T-helper 2 cell treated with Interferon-gamma antibody and Interleukin-4, amounts not matched to agents 5 μg/mL and 100 μg/mL, for 36 hours (primary cell): ENCODE results near the gene PTBP3.
"Not testable (repeated sequence)": the region's sequence is repeated elsewhere in the genome, so short reads cannot be mapped to it uniquely, and the experiment has no call there.

ENCODE experiments used
- DNase-seq: peaks from one replicate; pipeline ENCODE4 v3.0.0; 2021; ENCODE audit warnings: low spot score
- H3K27ac Mint-ChIP-seq: one replicate; pipeline ENCODE4 v1.8.0; 2021; ENCODE audit warnings: mild to moderate bottlenecking, mixed read lengths
- H3K27me3 Mint-ChIP-seq: one replicate; pipeline ENCODE4 v1.8.0; 2021; ENCODE audit warnings: low read depth, mixed read lengths
- H3K36me3 Mint-ChIP-seq: one replicate; pipeline ENCODE4 v1.8.0; 2021; ENCODE audit warnings: low read depth, mixed read lengths
- H3K4me1 Mint-ChIP-seq: one replicate; pipeline ENCODE4 v1.8.0; 2021; ENCODE audit warnings: low read depth, mixed read lengths
- H3K4me3 Mint-ChIP-seq: one replicate; pipeline ENCODE4 v1.8.0; 2022; ENCODE audit warnings: mild to moderate bottlenecking, moderate library complexity, mixed read lengths
- H3K9me3 Mint-ChIP-seq: one replicate; pipeline ENCODE4 v1.8.0; 2021; ENCODE audit warnings: mixed read lengths

Gene PTBP3

DNA sequence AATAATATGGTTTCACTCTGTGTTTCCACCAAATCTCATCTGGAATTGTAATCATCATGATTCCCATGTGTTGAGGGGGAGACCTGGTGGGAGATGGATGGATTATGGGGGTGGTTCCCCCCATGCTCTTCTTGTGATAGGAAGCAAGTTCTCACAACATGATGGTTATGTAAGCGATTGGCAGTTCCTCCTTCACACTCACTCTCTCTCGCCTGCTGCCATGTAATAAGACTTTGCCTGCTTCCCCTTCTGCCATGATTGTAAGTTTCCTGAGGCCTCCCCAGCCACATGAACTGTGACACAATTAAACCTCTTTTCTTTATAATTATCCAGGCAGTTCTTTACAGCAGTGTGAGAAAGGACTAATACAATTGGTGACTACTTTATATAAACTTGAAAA, 48.4 kb downstream of the PTBP3 start:
- no peak overlapping the region for H3K4me3 Mint-ChIP-seq
- peaks cover 7% of the 10 kb centered on the region for H3K4me1 Mint-ChIP-seq
- peaks cover 54% of the 10 kb centered on the region for H3K9me3 Mint-ChIP-seq
- peaks cover 71% of the 10 kb centered on the region for H3K36me3 Mint-ChIP-seq
- no peak for DNase-seq
- H3K27ac Mint-ChIP-seq, result no peak overlapping the region
- H3K27me3 Mint-ChIP-seq, result no peaks in the 10 kb centered on the region

DNA sequence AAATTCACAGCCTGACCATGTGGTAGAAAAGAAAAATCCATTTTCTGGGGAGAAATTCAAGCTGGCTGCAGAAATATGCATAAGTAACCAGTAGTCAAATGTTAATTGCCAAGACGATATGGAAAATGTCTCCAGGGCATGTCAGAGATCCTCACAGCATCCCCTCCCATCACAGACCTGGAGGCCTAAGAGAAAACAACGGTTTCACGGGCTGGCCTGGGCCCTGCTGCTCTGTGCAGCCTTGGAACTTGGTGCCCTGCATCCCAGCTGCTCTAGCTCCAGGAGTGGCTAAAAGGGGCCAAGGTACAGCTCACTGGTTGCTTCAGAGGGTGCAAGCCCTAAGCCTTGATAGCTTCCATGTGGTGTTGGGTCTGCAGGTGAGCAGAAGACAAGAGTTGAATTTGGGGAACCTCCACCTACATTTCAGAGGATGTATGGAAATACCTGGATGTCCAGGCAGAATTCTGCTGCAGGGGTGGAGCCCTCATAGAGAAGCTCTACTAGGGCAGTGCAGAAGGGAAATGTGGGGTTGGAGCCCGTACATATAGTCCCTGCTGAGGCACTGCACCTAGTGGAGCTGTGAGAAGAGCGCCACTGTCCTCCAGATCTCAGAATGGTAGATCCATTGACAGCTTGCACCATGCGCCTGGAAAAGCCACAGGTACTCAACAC, 49.7 kb downstream of the PTBP3 start:
- DNase-seq, result no peak
- H3K9me3 Mint-ChIP-seq, result peaks cover 51% of the 10 kb centered on the region
- peaks cover 7% of the 10 kb centered on the region for H3K4me1 Mint-ChIP-seq
- H3K36me3 Mint-ChIP-seq, result peaks cover 64% of the 10 kb centered on the region
- no peaks in the 10 kb centered on the region for H3K27me3 Mint-ChIP-seq
- no peak overlapping the region for H3K27ac Mint-ChIP-seq
- H3K4me3 Mint-ChIP-seq, result no peak overlapping the region

DNA sequence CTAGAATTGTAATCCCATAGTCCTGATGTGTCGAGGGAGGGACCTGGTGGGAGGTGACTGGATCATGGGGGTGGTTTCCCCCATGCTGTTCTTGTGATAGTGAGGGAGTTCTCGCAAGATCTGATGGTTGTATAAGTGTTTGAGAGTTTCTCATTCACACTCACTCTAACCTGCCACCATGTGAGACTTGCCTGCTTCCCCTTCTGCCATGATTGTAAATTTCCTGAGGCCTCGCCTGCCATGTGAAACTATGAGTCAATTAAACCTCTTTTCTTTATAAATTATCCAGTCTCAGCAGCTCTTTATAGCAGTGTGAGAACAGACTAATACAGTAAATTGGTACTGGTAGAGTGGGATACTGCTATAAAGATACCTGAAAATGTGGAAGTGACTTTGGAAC, 50.6 kb downstream of the PTBP3 start:
- DNase-seq, H3K27ac Mint-ChIP-seq, H3K27me3 Mint-ChIP-seq, H3K4me1 Mint-ChIP-seq, H3K4me3 Mint-ChIP-seq: not testable (repeated sequence)
- Mint-ChIP-seq H3K9me3 (peaks cover 43% of the 10 kb centered on the region), H3K36me3 (peaks cover 55% of the 10 kb centered on the region)

DNA sequence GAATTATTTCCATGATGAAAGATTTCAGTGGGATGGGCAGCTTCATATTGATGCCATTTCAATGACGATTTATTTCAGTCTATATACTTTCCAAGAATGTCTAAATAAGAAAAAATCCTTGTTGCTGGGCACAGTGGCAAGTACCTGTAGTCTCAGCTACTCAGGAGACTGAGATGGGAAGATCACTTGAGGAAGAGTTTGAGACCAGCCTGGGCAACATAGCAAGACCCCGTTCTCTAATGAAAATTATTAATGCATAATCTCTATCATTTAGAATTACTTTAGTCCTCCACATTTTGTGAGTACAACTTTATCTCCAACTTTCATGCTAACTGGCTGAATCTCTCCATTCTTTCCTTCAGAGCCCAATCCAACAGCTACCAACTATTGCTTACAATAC, 52.5 kb downstream of the PTBP3 start:
- Mint-ChIP-seq H3K4me3 (no peak overlapping the region), H3K27me3 (no peaks in the 10 kb centered on the region), H3K36me3 (peaks cover 42% of the 10 kb centered on the region), H3K27ac (no peak overlapping the region), H3K4me1 (peaks cover 9% of the 10 kb centered on the region), H3K9me3 (peaks cover 28% of the 10 kb centered on the region)
- no peak for DNase-seq

DNA sequence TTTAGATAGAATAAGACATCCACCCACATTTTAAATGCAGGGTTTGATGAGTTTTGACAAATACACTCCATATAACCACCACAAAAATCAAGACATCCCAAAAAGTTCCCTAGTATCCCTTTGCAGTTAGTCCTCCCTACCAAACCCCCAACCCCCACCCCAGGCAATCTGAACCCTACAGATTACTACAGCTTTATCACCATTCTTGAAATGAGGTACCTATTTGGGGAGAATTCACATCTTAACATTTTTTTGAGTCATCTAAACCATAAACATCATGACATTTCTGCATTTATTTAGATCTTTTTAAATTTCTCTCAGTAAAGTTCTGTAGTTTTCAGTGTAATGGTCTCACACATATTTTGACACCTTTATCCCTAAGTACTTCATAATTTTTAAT, 53.9 kb downstream of the PTBP3 start:
- Mint-ChIP-seq H3K27me3 (no peaks in the 10 kb centered on the region), H3K4me1 (peaks cover 14% of the 10 kb centered on the region), H3K4me3 (no peak overlapping the region), H3K9me3 (peaks cover 14% of the 10 kb centered on the region), H3K27ac (no peak overlapping the region), H3K36me3 (peaks cover 37% of the 10 kb centered on the region)
- DNase-seq, result no peak

DNA sequence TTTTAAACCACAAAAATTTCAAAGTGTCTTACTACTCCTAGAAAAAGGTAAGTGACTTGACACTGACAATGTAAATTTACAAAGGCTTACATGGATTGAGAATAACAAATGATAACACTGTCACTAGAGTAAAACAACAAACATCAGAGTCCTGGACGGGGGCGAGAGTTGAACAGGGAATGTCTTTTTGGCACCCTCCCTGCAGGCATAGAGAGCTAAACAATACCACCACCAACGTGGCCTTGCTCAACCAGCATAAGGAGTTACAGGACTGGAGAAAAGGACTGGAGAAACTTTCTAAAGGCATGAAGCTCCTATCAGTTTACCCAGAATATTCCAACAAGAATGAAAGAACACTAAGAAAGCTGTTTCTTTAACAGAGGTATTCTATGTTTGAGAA, 55.3 kb downstream of the PTBP3 start:
- Mint-ChIP-seq H3K9me3 (peaks cover 4% of the 10 kb centered on the region), H3K27me3 (no peaks in the 10 kb centered on the region), H3K4me1 (peaks cover 23% of the 10 kb centered on the region), H3K27ac (peak overlapping the region; percentile 21), H3K36me3 (peaks cover 30% of the 10 kb centered on the region), H3K4me3 (no peak overlapping the region)
- DNase-seq, result no peak

DNA sequence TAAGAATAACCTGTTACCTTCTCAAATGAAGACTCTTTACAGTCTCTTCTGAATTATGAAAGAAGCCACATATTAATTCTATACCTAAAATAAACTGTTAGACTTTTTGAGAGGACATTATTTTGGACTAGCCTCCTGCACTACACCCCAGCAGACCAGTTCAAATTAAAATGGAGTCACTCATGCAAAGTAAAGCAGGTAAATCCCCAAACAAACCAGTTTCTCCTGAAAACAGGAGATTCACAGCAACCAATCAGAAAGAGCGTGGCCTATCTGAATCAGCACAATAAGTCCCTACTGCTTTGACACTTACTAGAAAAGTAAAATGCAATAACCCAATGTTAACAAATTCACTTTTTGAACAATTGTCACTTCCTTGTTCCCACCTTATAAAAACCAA, 58.8 kb downstream of the PTBP3 start:
- Mint-ChIP-seq H3K27me3 (no peaks in the 10 kb centered on the region), H3K4me1 (peaks cover 28% of the 10 kb centered on the region), H3K9me3 (no peaks in the 10 kb centered on the region), H3K27ac (no peak overlapping the region), H3K4me3 (no peak overlapping the region), H3K36me3 (peaks cover 32% of the 10 kb centered on the region)
- DNase-seq, result no peak

DNA sequence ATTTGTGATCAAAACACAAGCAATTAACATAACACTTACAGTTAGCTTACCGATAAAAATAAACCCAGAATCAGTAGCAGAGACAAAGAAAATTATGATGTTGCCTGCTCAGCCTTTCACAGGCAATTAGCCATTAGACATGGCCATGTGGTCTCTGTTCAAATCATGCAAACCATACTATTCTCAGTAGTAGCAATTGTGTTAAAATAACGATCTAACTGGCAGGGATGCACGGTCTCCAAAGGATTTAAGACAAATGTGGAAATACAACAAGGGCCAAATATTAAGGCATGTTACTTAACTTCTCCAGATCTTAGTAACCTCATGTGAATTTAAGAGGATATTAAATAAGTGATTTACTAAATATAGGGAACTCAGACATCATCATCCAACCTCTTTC, 59.5 kb downstream of the PTBP3 start:
- no peak overlapping the region for H3K27ac Mint-ChIP-seq
- peaks cover 30% of the 10 kb centered on the region for H3K4me1 Mint-ChIP-seq
- H3K36me3 Mint-ChIP-seq, result peaks cover 35% of the 10 kb centered on the region

DNA sequence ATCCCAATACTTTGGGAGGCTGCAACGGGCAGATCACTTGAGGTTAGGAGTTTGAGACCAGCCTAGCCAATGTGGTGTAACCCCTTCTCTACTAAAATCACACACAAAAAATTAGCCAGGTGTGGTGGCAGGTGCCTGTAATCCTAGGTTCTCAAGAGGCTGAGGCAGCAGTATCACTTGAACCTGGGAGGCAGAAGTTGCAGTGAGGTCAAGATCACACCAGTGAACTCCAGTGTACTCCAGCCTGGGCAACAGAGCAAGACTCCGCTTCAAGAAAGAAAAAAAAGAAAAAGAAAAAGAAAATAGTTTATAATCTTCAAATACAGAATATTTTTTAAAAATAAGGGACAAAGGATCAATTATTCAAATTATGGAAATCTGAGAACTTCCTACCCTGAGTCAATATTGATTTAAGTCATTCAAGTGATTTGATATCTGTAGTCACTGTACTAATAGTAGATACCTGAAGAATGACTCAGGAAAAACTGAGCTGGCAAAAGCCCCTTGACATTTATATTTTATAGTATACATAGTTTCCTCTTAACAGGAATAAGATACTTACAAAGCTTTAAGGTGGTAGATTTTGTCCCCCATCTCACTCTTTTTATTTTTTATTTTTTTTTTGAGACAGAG, 61.8 kb downstream of the PTBP3 start:
- H3K4me1 Mint-ChIP-seq, result peaks cover 27% of the 10 kb centered on the region
- H3K9me3 Mint-ChIP-seq, result no peaks in the 10 kb centered on the region

More for the DNA sequence above, 59.5 kb downstream of the PTBP3 start:
- no peak overlapping the region for H3K4me3 Mint-ChIP-seq
- no peaks in the 10 kb centered on the region for H3K27me3 Mint-ChIP-seq
- H3K9me3 Mint-ChIP-seq, result no peaks in the 10 kb centered on the region
- no peak for DNase-seq

DNA sequence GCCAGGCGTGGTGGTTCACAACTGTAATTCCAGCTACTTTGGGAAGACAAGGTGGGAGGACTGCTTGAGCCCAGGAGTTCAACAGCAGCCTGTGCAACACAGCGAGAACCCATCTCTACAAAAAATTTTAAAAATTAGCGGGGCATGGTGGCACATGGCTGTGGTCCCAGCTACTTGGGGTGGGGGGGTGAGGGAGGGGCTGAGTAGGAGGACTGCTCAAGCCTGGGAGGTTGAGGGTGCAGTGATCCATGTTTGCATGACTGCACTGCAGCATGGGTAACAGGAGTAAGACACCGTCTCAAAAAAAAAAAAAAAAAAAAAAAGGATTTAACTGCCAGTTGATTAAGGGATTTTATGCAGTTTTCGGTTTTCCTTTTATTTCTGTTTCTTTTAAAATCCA, 65.0 kb downstream of the PTBP3 start:
- Mint-ChIP-seq H3K4me3 (no peak overlapping the region), H3K9me3 (no peaks in the 10 kb centered on the region), H3K27ac (no peak overlapping the region), H3K4me1 (peaks cover 16% of the 10 kb centered on the region), H3K36me3 (peaks cover 37% of the 10 kb centered on the region), H3K27me3 (no peaks in the 10 kb centered on the region)
- no peak for DNase-seq

More for the DNA sequence above, 61.8 kb downstream of the PTBP3 start:
- H3K4me3 Mint-ChIP-seq, result no peak overlapping the region
- H3K36me3 Mint-ChIP-seq, result peaks cover 37% of the 10 kb centered on the region
- H3K27ac Mint-ChIP-seq, result no peak overlapping the region
- no peaks in the 10 kb centered on the region for H3K27me3 Mint-ChIP-seq
- no peak for DNase-seq

DNA sequence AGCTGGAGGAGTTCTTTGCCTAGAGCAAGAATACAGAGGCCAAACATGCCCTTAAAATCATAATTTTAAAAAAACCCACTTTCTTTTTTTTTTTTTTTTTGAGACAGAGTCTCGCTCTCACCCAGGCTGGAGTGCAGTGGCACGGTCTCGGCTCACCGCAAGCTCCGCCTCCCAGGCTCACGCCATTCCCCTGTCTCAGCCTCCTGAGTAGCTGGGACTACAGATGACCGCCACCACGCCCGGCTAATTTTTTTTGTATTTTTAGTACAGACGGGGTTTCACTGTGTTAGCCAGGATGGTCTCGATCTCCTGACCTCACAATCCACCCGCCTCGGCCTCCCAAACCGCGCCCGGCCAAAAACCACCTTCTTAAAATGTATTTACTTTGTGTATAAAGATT, 66.3 kb downstream of the PTBP3 start:
- H3K4me1 Mint-ChIP-seq, result not testable (repeated sequence)
- H3K36me3 Mint-ChIP-seq, result peaks cover 36% of the 10 kb centered on the region

DNA sequence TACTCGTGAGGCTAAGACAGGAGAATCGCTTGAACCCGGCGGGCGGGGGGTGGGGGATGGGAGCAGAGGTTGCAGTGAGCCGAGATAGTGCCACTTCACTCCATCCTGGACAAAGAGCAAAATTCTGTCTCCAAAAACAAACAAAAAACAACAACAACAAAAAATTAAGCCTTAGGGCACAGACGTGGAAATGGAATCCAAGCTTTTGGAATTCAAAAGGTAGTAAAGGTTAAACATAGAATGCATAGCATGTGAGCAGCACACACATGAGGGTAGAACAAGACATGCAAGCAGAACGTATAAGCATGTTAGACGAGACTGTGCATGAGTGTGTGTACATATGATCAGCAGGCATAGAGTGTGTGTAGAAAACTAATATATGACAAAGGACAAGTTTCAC, 68.0 kb downstream of the PTBP3 start:
- Mint-ChIP-seq H3K36me3 (peaks cover 44% of the 10 kb centered on the region), H3K4me1 (peaks cover 8% of the 10 kb centered on the region), H3K27ac (no peak overlapping the region), H3K9me3 (no peaks in the 10 kb centered on the region), H3K27me3 (no peaks in the 10 kb centered on the region), H3K4me3 (no peak overlapping the region)
- DNase-seq, result no peak

More for the DNA sequence above, 66.3 kb downstream of the PTBP3 start:
- not testable (repeated sequence) for H3K27ac Mint-ChIP-seq, H3K9me3 Mint-ChIP-seq, DNase-seq, H3K27me3 Mint-ChIP-seq, H3K4me3 Mint-ChIP-seq

DNA sequence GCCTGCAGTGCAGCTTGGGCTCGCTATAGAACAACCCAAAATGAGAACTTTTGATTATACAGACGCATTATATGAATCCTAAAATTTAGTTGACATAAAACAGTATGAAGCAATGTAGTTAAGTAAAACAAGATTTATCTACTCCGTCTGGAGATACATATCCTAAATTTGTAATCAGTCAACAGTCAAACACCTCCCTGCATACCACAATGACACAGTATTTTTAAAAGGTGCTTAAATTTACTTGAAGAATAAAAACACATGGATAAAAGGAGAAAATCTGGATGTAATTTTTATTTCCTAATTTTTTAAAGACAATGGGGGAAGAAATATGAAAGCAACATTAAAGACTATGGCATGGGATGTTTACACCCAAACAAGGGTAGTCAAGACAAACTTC, 70.8 kb downstream of the PTBP3 start:
- Mint-ChIP-seq H3K4me1 (peaks cover 4% of the 10 kb centered on the region), H3K27ac (no peak overlapping the region), H3K9me3 (no peaks in the 10 kb centered on the region), H3K27me3 (no peaks in the 10 kb centered on the region), H3K4me3 (no peak overlapping the region), H3K36me3 (peaks cover 47% of the 10 kb centered on the region)
- DNase-seq, result no peak

DNA sequence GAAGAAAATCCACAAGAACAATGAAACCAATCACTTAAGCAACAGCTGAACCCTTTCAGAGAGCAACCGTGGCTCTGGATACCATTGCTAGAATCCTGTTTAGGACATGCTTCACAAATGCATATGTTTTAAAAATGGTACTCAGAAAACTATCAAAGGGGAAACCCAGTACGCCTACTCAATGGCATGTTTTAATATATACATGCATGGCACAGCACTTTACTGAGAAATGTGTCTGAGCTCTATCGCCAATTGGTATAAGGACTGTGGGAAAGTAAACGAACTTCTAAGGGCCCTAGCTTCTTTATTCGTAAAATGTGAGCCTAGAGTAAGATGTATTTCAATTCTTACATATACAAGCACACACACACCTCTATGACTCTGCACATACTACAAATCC, 72.3 kb downstream of the PTBP3 start:
- Mint-ChIP-seq H3K27ac (no peak overlapping the region), H3K27me3 (no peaks in the 10 kb centered on the region), H3K36me3 (peaks cover 47% of the 10 kb centered on the region), H3K9me3 (no peaks in the 10 kb centered on the region), H3K4me3 (no peak overlapping the region), H3K4me1 (peaks cover 4% of the 10 kb centered on the region)
- no peak for DNase-seq

DNA sequence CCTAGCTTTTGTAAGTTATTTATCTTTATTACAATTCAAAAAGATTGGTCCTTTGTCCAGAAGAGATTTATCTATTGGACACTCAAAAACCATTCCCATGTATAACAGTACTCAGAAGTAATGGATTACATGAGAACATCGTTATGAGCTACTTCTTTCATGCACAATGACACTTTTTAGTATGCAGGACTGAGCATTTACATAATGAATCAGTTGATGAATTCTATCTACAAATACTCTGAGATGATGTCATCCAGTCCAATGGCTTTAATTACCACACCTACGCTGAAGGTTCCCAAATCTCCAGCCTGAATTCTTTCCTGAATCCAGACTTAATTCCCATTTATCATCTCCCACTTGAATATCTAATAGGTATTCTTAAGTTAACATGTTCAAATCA, 75.3 kb downstream of the PTBP3 start:
- DNase-seq, result no peak
- no peak overlapping the region for H3K27ac Mint-ChIP-seq
- peaks cover 47% of the 10 kb centered on the region for H3K36me3 Mint-ChIP-seq
- peaks cover 2% of the 10 kb centered on the region for H3K4me1 Mint-ChIP-seq
- no peak overlapping the region for H3K4me3 Mint-ChIP-seq
- no peaks in the 10 kb centered on the region for H3K27me3 Mint-ChIP-seq
- H3K9me3 Mint-ChIP-seq, result peaks cover 4% of the 10 kb centered on the region
